ENCODE data around the gene NUP205. TPM values are rescaled to one million over a fixed set of nuclear protein-coding genes. Genes with fewer than 3 reads are reported as not detected.
A peak's percentile ranks its signal among the peaks of the same experiment; 100 is the strongest.

Gene NUP205
- total RNA-seq, 6 experiments from 2014 or later: 32.3 to 54.7 (median 49.9) TPM

GRCh38 chr7:135602304-135602703 lies 44.6 kb downstream of the NUP205 start:
- no peaks in the 10 kb centered on the region for H3K27me3 Mint-ChIP-seq (ENCODE audit: insufficient read depth)
- H3K36me3 Mint-ChIP-seq (ENCODE audit: low read depth): peaks cover 24% of the 10 kb centered on the region
- no peak overlapping the region for H3K4me3 Mint-ChIP-seq
- H3K4me1 Mint-ChIP-seq (ENCODE audit: low read depth): peaks cover 31% of the 10 kb centered on the region
- no peak for TF ChIP-seq CTCF (IDR thresholded peaks at IDR 0.05)
- DNase-seq: no peak
- peak overlapping the region; percentile 47 for H3K27ac Mint-ChIP-seq
- H3K9me3 Mint-ChIP-seq: no peaks in the 10 kb centered on the region

GRCh38 chr7:135616136-135616535 lies 58.4 kb downstream of the NUP205 start:
- peaks cover 14% of the 10 kb centered on the region for H3K4me1 Mint-ChIP-seq (ENCODE audit: low read depth)
- no peak overlapping the region for H3K27ac Mint-ChIP-seq
- H3K27me3 Mint-ChIP-seq (ENCODE audit: insufficient read depth): no peaks in the 10 kb centered on the region
- H3K4me3 Mint-ChIP-seq: no peak overlapping the region
- no peaks in the 10 kb centered on the region for H3K9me3 Mint-ChIP-seq
- TF ChIP-seq CTCF (IDR thresholded peaks at IDR 0.05): no peak
- H3K36me3 Mint-ChIP-seq (ENCODE audit: low read depth): peaks cover 5% of the 10 kb centered on the region; the same call in 1 of the 2 replicates
- DNase-seq: no peak

GRCh38 chr7:135617781-135618180 lies 60.1 kb downstream of the NUP205 start:
- Mint-ChIP-seq H3K36me3 (ENCODE audit: low read depth) (peaks cover 5% of the 10 kb centered on the region; the same call in 1 of the 2 replicates), H3K27me3 (ENCODE audit: insufficient read depth) (no peaks in the 10 kb centered on the region), H3K4me1 (ENCODE audit: low read depth) (peaks cover 16% of the 10 kb centered on the region), H3K9me3 (no peaks in the 10 kb centered on the region), H3K4me3 (no peak overlapping the region), H3K27ac (no peak overlapping the region)
- TF ChIP-seq CTCF (IDR thresholded peaks at IDR 0.05): no peak
- no peak for DNase-seq

GRCh38 chr7:135618510-135618909 lies 60.8 kb downstream of the NUP205 start:
- Mint-ChIP-seq H3K4me1 (ENCODE audit: low read depth) (peaks cover 16% of the 10 kb centered on the region), H3K27me3 (ENCODE audit: insufficient read depth) (no peaks in the 10 kb centered on the region), H3K36me3 (ENCODE audit: low read depth) (peaks cover 5% of the 10 kb centered on the region; the same call in 1 of the 2 replicates), H3K27ac (no peak overlapping the region), H3K9me3 (no peaks in the 10 kb centered on the region), H3K4me3 (no peak overlapping the region)
- no peak for TF ChIP-seq CTCF (IDR thresholded peaks at IDR 0.05)
- DNase-seq: no peak

- Mint-ChIP-seq H3K36me3 (ENCODE audit: low read depth) (peaks cover 5% of the 10 kb centered on the region; the same call in 1 of the 2 replicates), H3K4me3 (no peak overlapping the region), H3K27me3 (ENCODE audit: insufficient read depth) (no peaks in the 10 kb centered on the region), H3K27ac (no peak overlapping the region), H3K9me3 (no peaks in the 10 kb centered on the region), H3K4me1 (ENCODE audit: low read depth) (peaks cover 16% of the 10 kb centered on the region)
- no peak for TF ChIP-seq CTCF (IDR thresholded peaks at IDR 0.05)
- DNase-seq: no peak
These were observed 62.7 kb downstream of the NUP205 start for GRCh38 chr7:135620447-135620846.
